Stimulated activated naive CD4-positive, alpha-beta T cell (primary cell): ENCODE results near the gene FAM227B.
"Not testable (repeated sequence)": the region's sequence is repeated elsewhere in the genome, so short reads cannot be mapped to it uniquely, and the experiment has no call there.

Experiments used
- DNase-seq, 6 experiments: peaks; one replicate each; lab custom pipeline; 2025; lab: John Stamatoyannopoulos, UW

FAM227B gene

GRCh38 chr15:49620658-49621368, at the start of gene FAM227B, which contains the start of gene DTWD1:
Gene FAM227B (minus strand): TSS chr15:49620818. CDS start chr15:49615171, 5,647 bp downstream.
Gene DTWD1 (plus strand): TSS chr15:49621048. CDS start chr15:49625168, 4,120 bp downstream.
- DNase-seq: peak; percentile 87 to 95 (median 92)

- DNase-seq: no peak
Measured at GRCh38 chr15:49669288-49669687, 48.7 kb upstream of the FAM227B start.

GRCh38 chr15:49666486-49666885, 45.9 kb upstream of the FAM227B start:
- DNase-seq: not testable (repeated sequence)

- DNase-seq: no peak
Measured at GRCh38 chr15:49664716-49665115, 44.1 kb upstream of the FAM227B start.

GRCh38 chr15:49656734-49657133, 36.1 kb upstream of the FAM227B start:
- DNase-seq: no peak

GRCh38 chr15:49652922-49653321, 32.3 kb upstream of the FAM227B start:
- no peak for DNase-seq

GRCh38 chr15:49650676-49651075, 30.1 kb upstream of the FAM227B start:
- DNase-seq: no peak

GRCh38 chr15:49649987-49650386, 29.4 kb upstream of the FAM227B start:
- DNase-seq: no peak

GRCh38 chr15:49646891-49647290, 26.3 kb upstream of the FAM227B start:
- no peak for DNase-seq

GRCh38 chr15:49645941-49646340, 25.3 kb upstream of the FAM227B start:
- DNase-seq: no peak

GRCh38 chr15:49645277-49645676, 24.7 kb upstream of the FAM227B start:
- DNase-seq: no peak

- DNase-seq: no peak
Measured at GRCh38 chr15:49644364-49644794, 23.8 kb upstream of the FAM227B start.

- DNase-seq: no peak
Measured at GRCh38 chr15:49637857-49638256, 17.2 kb upstream of the FAM227B start.

GRCh38 chr15:49628379-49628778, 7.8 kb upstream of the FAM227B start:
- no peak for DNase-seq

GRCh38 chr15:49627407-49627877, 6.8 kb upstream of the FAM227B start:
- no peak for DNase-seq

GRCh38 chr15:49625460-49626036, 4.9 kb upstream of the FAM227B start:
- DNase-seq: no peak

GRCh38 chr15:49624056-49624455, 3.4 kb upstream of the FAM227B start:
- no peak for DNase-seq

- no peak for DNase-seq
Measured at GRCh38 chr15:49622561-49622960, 1.9 kb upstream of the FAM227B start.

- no peak for DNase-seq
Measured at GRCh38 chr15:49621887-49622286, 1.3 kb upstream of the FAM227B start.

- peak in 1 of 6 experiments; percentile 17 for DNase-seq
Measured at GRCh38 chr15:49621401-49621811, 788 bp upstream of the FAM227B start.

GRCh38 chr15:49620199-49620598, 419 bp downstream of the FAM227B start:
- peak in 1 of 6 experiments; percentile 56 for DNase-seq

- DNase-seq: no peak
Measured at GRCh38 chr15:49619226-49619625, 1.4 kb downstream of the FAM227B start.

- DNase-seq: not testable (repeated sequence)
Measured at GRCh38 chr15:49612240-49612639, 8.4 kb downstream of the FAM227B start.
